ENCODE measurements around the gene SMIM7. TPM values are rescaled to one million over a fixed set of nuclear protein-coding genes. Genes with fewer than 3 reads are reported as not detected.

Gene SMIM7
- total RNA-seq: 29.8 and 56.6 TPM in 2 replicates

GRCh38 chr19:16659832-16660708 lies at the start of gene SMIM7:
Gene SMIM7, minus strand, starts transcription at chr19:16660144. Its CDS starts 34 bp downstream, at chr19:16660110.

DNA sequence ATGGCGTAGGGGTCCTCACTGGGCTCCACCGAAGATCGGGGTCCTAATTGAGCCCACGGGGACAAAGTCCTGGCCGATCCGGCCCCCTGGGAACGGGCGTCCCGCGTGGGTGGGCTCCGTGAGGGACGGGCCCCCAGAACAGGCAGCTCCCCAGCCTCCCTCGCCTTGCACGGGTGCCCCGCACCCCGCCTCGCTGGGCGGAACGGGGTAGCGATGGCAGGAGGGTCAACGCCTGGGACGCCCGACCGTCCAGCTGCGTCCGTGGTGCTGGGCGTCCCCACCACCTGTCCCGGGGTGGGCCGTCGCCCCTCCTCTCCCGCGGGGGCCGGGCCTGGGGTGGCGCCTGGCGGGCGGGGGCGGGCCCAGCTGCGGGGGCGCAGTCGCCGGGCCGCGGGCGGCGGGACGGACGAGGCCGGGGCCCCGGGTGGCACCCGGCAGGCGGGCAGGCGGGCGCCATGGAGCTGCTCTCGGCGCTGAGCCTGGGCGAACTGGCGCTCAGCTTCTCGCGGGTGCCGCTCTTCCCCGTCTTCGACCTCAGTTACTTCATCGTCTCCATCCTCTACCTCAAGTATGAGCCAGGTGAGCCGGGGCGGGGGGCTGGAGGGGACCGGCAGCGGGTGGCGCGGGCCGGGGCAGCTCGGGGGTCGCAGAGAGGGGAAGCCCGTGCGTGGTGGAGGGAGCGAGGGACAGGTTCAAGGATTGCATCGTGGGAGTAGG lies 977 bp upstream of the SMIM7 start, which contains the start of gene TMEM38A:
TSS of gene TMEM38A (plus strand) at position 377 of the 717 bp plus-strand sequence. CDS start at position 456, 79 bp downstream.

GRCh38 chr19:16628183-16628983 lies 31.6 kb downstream of the SMIM7 start, which contains the start of gene MED26:
Gene MED26, minus strand, starts transcription at chr19:16628204. Its CDS starts 261 bp downstream, at chr19:16627943.

Other genes with a start within 250 kb of the SMIM7 start
- 7.0 and 11.5 TPM in 2 replicates for gene EPS15L1, start 188.2 kb downstream of the SMIM7 start, total RNA-seq
- gene CALR3, start 164.0 kb downstream of the SMIM7 start, total RNA-seq: 0.16 TPM in 1 of 2 replicates, not detected in the other
- gene C19orf44, start 163.8 kb downstream of the SMIM7 start, total RNA-seq: 0.65 and 2.8 TPM in 2 replicates
- 4.2 and 15.9 TPM in 2 replicates for gene CHERP, start 117.7 kb downstream of the SMIM7 start, total RNA-seq
- 11.3 and 25.6 TPM in 2 replicates for gene SLC35E1, start 87.7 kb downstream of the SMIM7 start, total RNA-seq
- 3.1 and 6.9 TPM in 2 replicates for gene MED26, start 31.9 kb downstream of the SMIM7 start, total RNA-seq
- 1.1 and 1.4 TPM in 2 replicates for gene TMEM38A, start 995 bp upstream of the SMIM7 start, total RNA-seq
- under 0.01 TPM in 1 of 2 replicates, not detected in the other for gene NWD1, start 59.7 kb upstream of the SMIM7 start, total RNA-seq
- gene SIN3B, start 169.3 kb upstream of the SMIM7 start, total RNA-seq: 25.1 and 72.7 TPM in 2 replicates
- 3.4 and 7.0 TPM in 2 replicates for gene F2RL3, start 228.9 kb upstream of the SMIM7 start, total RNA-seq